H1 (cell line): ENCODE results near the gene BEST3. TPM values are rescaled to one million over a fixed set of nuclear protein-coding genes. Genes with fewer than 3 reads are reported as not detected.
A peak's percentile ranks its signal among the peaks of the same experiment; 100 is the strongest.

ENCODE experiments used
- CTCF ChIA-PET: fragments of 300-600 bp; sonication (Branson Sonifier 250); formaldehyde crosslinking; loops from one replicate; lab custom pipeline; 2021; ENCODE audit not compliant: partially characterized antibody; lab: Charles Lee
- POLR2A ChIA-PET: fragments of 300-600 bp; sonication (Branson Sonifier 250); formaldehyde crosslinking; loops from one replicate; lab custom pipeline; 2021; ENCODE audit warnings: inconsistent platforms; ENCODE audit not compliant: partially characterized antibody; lab: Charles Lee
- DNase-seq, 2 experiments: peaks; one replicate each; pipeline versions ENCODE4 v3.0.0 to v3.0.0-alpha.2; 2010 to 2022; ENCODE audit warnings: low spot score in 2 of 2, low read depth in 1 of 2, mixed read lengths in 1 of 2
- FAIRE-seq: peaks from 2 replicates; lab custom pipeline; 2011; peaks lifted over from hg19 to GRCh38; lab: Jason Lieb, UNC
- H2AFZ ChIP-seq: 2 replicates; pipeline ENCODE4 v1.8.1; 2012; ENCODE audit warnings: low read length, inconsistent platforms
- H2AK5ac ChIP-seq: 2 replicates; pipeline ENCODE4 v1.6.1; 2013; ENCODE audit warnings: low read depth, low read length
- H2BK120ac ChIP-seq: replicated peaks from 2 replicates; pipeline ENCODE3; 2013; ENCODE audit warnings: low read depth, low read length, inconsistent platforms
- H2BK12ac ChIP-seq: 2 replicates; pipeline ENCODE4 v1.6.1; 2013; ENCODE audit warnings: low read depth, low read length
- H2BK15ac ChIP-seq: 2 replicates; pipeline ENCODE4 v1.6.1; 2013; ENCODE audit warnings: low read length
- H2BK20ac ChIP-seq: 2 replicates; pipeline ENCODE4 v1.6.1; 2013; ENCODE audit warnings: low read length
- H2BK5ac ChIP-seq: 2 replicates; pipeline ENCODE4 v1.6.1; 2013; ENCODE audit warnings: low read depth, low read length
- H3K14ac ChIP-seq: 2 replicates; pipeline ENCODE4 v1.6.1; 2013; ENCODE audit warnings: inconsistent platforms; ENCODE audit not compliant: insufficient read length
- H3K18ac ChIP-seq: 2 replicates; pipeline ENCODE4 v1.6.1; 2013; ENCODE audit warnings: low read length; ENCODE audit errors: extremely low read depth
- H3K23ac ChIP-seq: 2 replicates; pipeline ENCODE4 v1.6.1; 2013; ENCODE audit warnings: inconsistent platforms; ENCODE audit not compliant: insufficient read length
- H3K23me2 ChIP-seq: 2 replicates; pipeline ENCODE4 v1.6.1; 2013; ENCODE audit warnings: low read depth, low read length
- H3K27ac ChIP-seq: 2 replicates; pipeline ENCODE4 v1.6.1; 2011; ENCODE audit warnings: low read depth, low read length, inconsistent platforms
- H3K27me3 ChIP-seq, 4 experiments: replicated peaks in 1 of 4; 1 replicate in 1 of 4; 2 replicates in 3 of 4; pipeline versions ENCODE4 v1.6.1 to v1.8.1; 2011 to 2013; ENCODE audit warnings: low read length in 3 of 4, mild to moderate bottlenecking in 3 of 4, inconsistent platforms in 2 of 4, mixed read lengths in 2 of 4, moderate library complexity in 1 of 4; ENCODE audit not compliant: control insufficient read depth in 3 of 4, insufficient read depth in 3 of 4; ENCODE audit errors: extremely low read depth in 1 of 4
- H3K36me3 ChIP-seq, 4 experiments: 2 replicates each; pipeline versions ENCODE4 v1.6.1 to v1.8.1; 2011 to 2013; ENCODE audit warnings: mild to moderate bottlenecking in 4 of 4, low read length in 3 of 4, moderate library complexity in 2 of 4, control low read depth in 1 of 4, inconsistent platforms in 1 of 4; ENCODE audit not compliant: insufficient read depth in 4 of 4, control insufficient read depth in 2 of 4
- H3K4ac ChIP-seq: replicated peaks from 2 replicates; pipeline ENCODE3; 2013; ENCODE audit warnings: low read length, low read depth, mixed read lengths, inconsistent platforms; ENCODE audit not compliant: insufficient read length
- H3K4me1 ChIP-seq, 4 experiments: replicated peaks in 1 of 4; 1 replicate in 1 of 4; 2 replicates in 3 of 4; pipeline versions ENCODE4 v1.6.1 to v1.8.1; 2011 to 2013; ENCODE audit warnings: low read length in 3 of 4, inconsistent platforms in 2 of 4, mixed read lengths in 1 of 4; ENCODE audit not compliant: insufficient read depth in 4 of 4, control insufficient read depth in 3 of 4
- H3K4me2 ChIP-seq, 2 experiments: 2 replicates each; pipeline versions ENCODE4 v1.6.1 to v1.8.1; 2011 to 2013; ENCODE audit warnings: low read depth in 2 of 2, low read length in 2 of 2, control low read depth in 1 of 2, inconsistent platforms in 1 of 2, mild to moderate bottlenecking in 1 of 2; ENCODE audit not compliant: insufficient read depth in 1 of 2
- H3K4me3 ChIP-seq, 4 experiments: fragments of 200-600, 300-600 bp in 1 of 4; sonication (generic), shearing (Covaris generic), sonication (Bioruptor Twin) in 1 of 4; 2 replicates each; pipeline versions ENCODE4 v1.5.1 to v1.8.1; 2011 to 2016; ENCODE audit warnings: low read length in 4 of 4, low read depth in 3 of 4, control low read depth in 2 of 4, inconsistent platforms in 2 of 4, mild to moderate bottlenecking in 2 of 4, mixed read lengths in 1 of 4, moderate library complexity in 1 of 4; ENCODE audit not compliant: insufficient read depth in 2 of 4; ENCODE audit errors: extremely low read depth in 1 of 4
- H3K56ac ChIP-seq: replicated peaks from 2 replicates; pipeline ENCODE3; 2013; ENCODE audit warnings: low read depth, mild to moderate bottlenecking, mixed read lengths, low read length, inconsistent platforms; ENCODE audit not compliant: insufficient read length
- H3K79me1 ChIP-seq: 2 replicates; pipeline ENCODE4 v1.6.1; 2013; ENCODE audit warnings: low read depth, low read length, control low read depth
- H3K79me2 ChIP-seq, 2 experiments: 2 replicates each; pipeline versions ENCODE4 v1.6.1 to v1.8.1; 2012 to 2013; ENCODE audit warnings: low read length in 2 of 2, mild to moderate bottlenecking in 2 of 2, inconsistent platforms in 1 of 2; ENCODE audit not compliant: insufficient read depth in 2 of 2, control insufficient read depth in 1 of 2
- H3K9ac ChIP-seq, 4 experiments: replicated peaks in 1 of 4; 1 replicate in 1 of 4; 2 replicates in 3 of 4; pipeline versions ENCODE4 v1.6.1 to v1.8.1; 2011 to 2013; ENCODE audit warnings: low read depth in 3 of 4, low read length in 3 of 4, control low read depth in 2 of 4, mild to moderate bottlenecking in 2 of 4, moderate library complexity in 2 of 4, inconsistent platforms in 1 of 4; ENCODE audit errors: extremely low read depth in 1 of 4
- H3K9me3 ChIP-seq, 2 experiments: 2 replicates each; pipeline versions ENCODE4 v1.6.1 to v1.8.1; 2012 to 2013; ENCODE audit warnings: mild to moderate bottlenecking in 2 of 2, moderate library complexity in 2 of 2, control low read depth in 1 of 2, inconsistent platforms in 1 of 2, low read depth in 1 of 2, low read length in 1 of 2, mixed read lengths in 1 of 2; ENCODE audit not compliant: insufficient read depth in 2 of 2
- H4K20me1 ChIP-seq, 2 experiments: replicated peaks in 1 of 2; 2 replicates each; pipeline versions ENCODE3 to v1.8.1; 2011 to 2013; ENCODE audit warnings: inconsistent platforms in 2 of 2, low read length in 2 of 2, mild to moderate bottlenecking in 1 of 2; ENCODE audit not compliant: insufficient read depth in 2 of 2, control insufficient read depth in 1 of 2
- H4K5ac ChIP-seq: 2 replicates; pipeline ENCODE4 v1.6.1; 2013; ENCODE audit warnings: low read length, low read depth, mixed read lengths, inconsistent platforms; ENCODE audit not compliant: insufficient read length
- H4K8ac ChIP-seq: 2 replicates; pipeline ENCODE4 v1.8.0; 2013; ENCODE audit warnings: mild to moderate bottlenecking, moderate library complexity, low read length, inconsistent platforms; ENCODE audit not compliant: insufficient read depth; ENCODE audit errors: extremely low read depth
- H4K91ac ChIP-seq: replicated peaks from 2 replicates; pipeline ENCODE3; 2013; ENCODE audit warnings: low read length, mixed read lengths, inconsistent platforms; ENCODE audit not compliant: insufficient read length
- CBX8 ChIP-seq: fragments of 300-800, 300-1000 bp; sonication (generic); IDR thresholded peaks from 2 replicates; pipeline ENCODE4 v1.7.1; 2016; ENCODE audit warnings: low read depth, low read length, borderline replicate concordance
- GTF2F1 ChIP-seq: IDR thresholded peaks from 2 replicates; pipeline ENCODE4 v1.6.1; 2012; ENCODE audit warnings: low read depth, low read length, improper control_type of control experiment, borderline replicate concordance
- RXRA ChIP-seq: IDR thresholded peaks from 2 replicates; pipeline ENCODE4 v1.6.1; 2011; ENCODE audit warnings: low read depth, mild to moderate bottlenecking, low read length, moderate library complexity; ENCODE audit not compliant: insufficient read depth
- WGBS, 2 experiments: shearing (Covaris generic) in 1 of 2; methylation state at CpG; one replicate each; pipeline versions ENCODE4 v1.1.6 to v1.1.7; 2013 to 2015; ENCODE audit warnings: low lambda C conversion rate in 2 of 2, mixed read lengths in 2 of 2, inconsistent platforms in 1 of 2, low coverage in 1 of 2, missing lambda C conversion rate in 1 of 2; ENCODE audit not compliant: insufficient replicate concordance in 2 of 2, insufficient coverage in 1 of 2, insufficient read length in 1 of 2; ENCODE audit errors: extremely low coverage in 1 of 2, missing lambda C conversion rate in 1 of 2; 5-methylcytosine and 5-hydroxymethylcytosine counted together
- polyA plus RNA-seq, 7 experiments: library from polyadenylated mRNA; depleted of rRNA in 3 of 7; stranded (reverse) in 5 of 7; unstranded in 2 of 7; fragments of >200 nt in 5 of 7; fragments of 200-250 nt in 2 of 7; gene quantifications; 1 replicate in 5 of 7; 2 replicates in 1 of 7; 4 replicates in 1 of 7; pipeline versions ENCODE4 v1.2.1 to v1.2.3, GENCODE V29; 2011 to 2013; ENCODE audit warnings: missing spikeins in 2 of 7, mixed read lengths in 2 of 7
- total RNA-seq: library from RNA; stranded (reverse); fragmentation: NEBNext Ultra II Directional; extraction: Animal tissue kit (Norgen Biotek cat#: 25700); gene quantifications from 2 replicates; pipeline ENCODE4 v1.2.1, GENCODE V29; 2021

Gene BEST3
- total and polyA plus RNA-seq, 2 of the 8 experiments (the other 6 are each of a cell fraction or from before 2014, with no cell fraction given), result 0.17 TPM; not detected in 1

DNA sequence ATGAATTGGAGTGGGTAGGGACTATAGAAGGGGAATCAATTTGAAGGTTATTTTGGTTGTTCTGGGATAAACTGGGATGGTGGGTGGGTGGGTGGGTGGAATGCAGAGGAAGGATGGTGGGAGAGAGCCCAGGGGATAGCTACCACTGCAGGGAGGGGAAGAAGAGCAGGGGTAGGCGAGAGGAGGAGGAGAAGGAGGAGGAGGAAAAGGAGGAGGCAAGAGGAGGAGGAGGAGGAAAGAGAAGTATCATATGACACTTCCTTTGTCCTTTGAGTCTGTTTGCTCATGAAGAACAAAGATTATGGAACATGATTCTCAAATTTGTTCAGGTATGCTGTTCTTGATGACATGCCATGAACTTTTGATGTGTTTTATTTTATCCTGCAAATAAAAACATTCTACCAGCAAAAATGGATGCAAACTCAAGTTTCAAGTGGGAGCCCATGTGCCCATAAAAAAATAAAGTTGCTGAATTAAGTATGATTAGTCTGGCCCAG is 4.1 kb upstream of the BEST3 start:
- TF ChIP-seq GTF2F1, result no peak
- TF ChIP-seq RXRA, result no peak
- TF ChIP-seq CBX8, result no peak
- POLR2A ChIA-PET, result no interaction called here

More for the DNA sequence above, 4.1 kb upstream of the BEST3 start:
- no peak for DNase-seq
- Histone ChIP-seq H2AK5ac (no peak overlapping the region), H3K18ac (no peak overlapping the region; the same call in 1 of the 2 replicates), H4K91ac (no peak overlapping the region), H3K9ac (no peak overlapping the region), H3K14ac (no peak overlapping the region), H3K56ac (no peak overlapping the region), H3K4me3 (no peak overlapping the region), H2BK15ac (no peak overlapping the region), H3K4me2 (no peak overlapping the region), H3K23me2 (0 out of 2 replicates have a peak, but pooled peaks cover 1% of the 10 kb centered on the region), H3K23ac (no peak overlapping the region), H2AFZ (peak overlapping the region; percentile 91; the same call in 1 of the 2 replicates), H3K27me3 (no peaks in the 10 kb centered on the region), H2BK20ac (no peak overlapping the region), H2BK12ac (no peak overlapping the region), H3K79me1 (no peaks in the 10 kb centered on the region), H4K8ac (no peak overlapping the region), H4K20me1 (no peaks in the 10 kb centered on the region), H3K9me3 (no peaks in the 10 kb centered on the region), H4K5ac (no peak overlapping the region), H3K79me2 (no peaks in the 10 kb centered on the region), H3K4ac (no peak overlapping the region), H3K27ac (no peak overlapping the region), H2BK120ac (no peak overlapping the region), H3K4me1 (no peaks in the 10 kb centered on the region; a peak in 1 of 7 replicates), H3K36me3 (no peaks in the 10 kb centered on the region), H2BK5ac (no peak overlapping the region)
- no CpG with 5 or more reads among the region's 1 CpG for WGBS, 2 experiments
- no peak for FAIRE-seq
- CTCF ChIA-PET, result interaction anchor here (1.6 kb wide), 1 partner anchor 887 kb away, joined by 8 read pairs; no protein-coding TSS in a partner anchor
